ENCODE measurements around the gene P2RY8.
A peak's percentile ranks its signal among the peaks of the same experiment; 100 is the strongest.
"Not testable (repeated sequence)": the region's sequence is repeated elsewhere in the genome, so short reads cannot be mapped to it uniquely, and the experiment has no call there.

P2RY8 gene

GRCh38 chrX:1537031-1537715 is at the start of gene P2RY8:
Gene P2RY8 (minus strand): TSS chrX:1537185. CDS start chrX:1466558, 70,627 bp downstream.
- DNase-seq: peak; percentile 58

GRCh38 chrX:1584237-1585011 is 47.4 kb upstream of the P2RY8 start:
- no peak for DNase-seq

GRCh38 chrX:1582686-1583437 is 45.9 kb upstream of the P2RY8 start:
- peak; percentile 86 for DNase-seq

- peak; percentile 58 for DNase-seq
Observed at GRCh38 chrX:1581132-1581531, 44.1 kb upstream of the P2RY8 start.

GRCh38 chrX:1578511-1579173 is 41.7 kb upstream of the P2RY8 start:
- DNase-seq: no peak

GRCh38 chrX:1577845-1578244 is 40.9 kb upstream of the P2RY8 start:
- DNase-seq: no peak

GRCh38 chrX:1576201-1576992 is 39.4 kb upstream of the P2RY8 start:
- no peak for DNase-seq

GRCh38 chrX:1574181-1574580 is 37.2 kb upstream of the P2RY8 start:
- DNase-seq: not testable (repeated sequence)

GRCh38 chrX:1564750-1565683 is 28.0 kb upstream of the P2RY8 start:
- DNase-seq: no peak

GRCh38 chrX:1564077-1564476 is 27.1 kb upstream of the P2RY8 start:
- DNase-seq: not testable (repeated sequence)

- no peak for DNase-seq
Observed at GRCh38 chrX:1561164-1561563, 24.2 kb upstream of the P2RY8 start.

- no peak for DNase-seq
Observed at GRCh38 chrX:1558761-1559468, 21.9 kb upstream of the P2RY8 start.

GRCh38 chrX:1557442-1557841 is 20.5 kb upstream of the P2RY8 start:
- not testable (repeated sequence) for DNase-seq

GRCh38 chrX:1555370-1555769 is 18.4 kb upstream of the P2RY8 start:
- no peak for DNase-seq

- DNase-seq: no peak
Observed at GRCh38 chrX:1554469-1555210, 17.7 kb upstream of the P2RY8 start.

- DNase-seq: no peak
Observed at GRCh38 chrX:1551959-1552546, 15.1 kb upstream of the P2RY8 start.

- DNase-seq: no peak
Observed at GRCh38 chrX:1546691-1547251, 9.8 kb upstream of the P2RY8 start.

GRCh38 chrX:1545776-1546408 is 8.9 kb upstream of the P2RY8 start:
- no peak for DNase-seq

All from DMS53 (cell line).